Epithelial cell of esophagus (primary cell): ENCODE data around the gene ADAM10.
A peak's percentile ranks its signal among the peaks of the same experiment; 100 is the strongest.

Source experiments
- DNase-seq: peaks from one replicate; pipeline ENCODE4 v3.0.0; 2010; ENCODE audit warnings: low read depth
- H3K4me3 ChIP-seq: 2 replicates; pipeline ENCODE4 v1.5.1; 2011; ENCODE audit warnings: mild to moderate bottlenecking, low read length, control low read depth
- CTCF ChIP-seq: IDR thresholded peaks from 2 replicates; pipeline ENCODE4 v1.5.1; 2011; ENCODE audit warnings: low read depth, mild to moderate bottlenecking, low read length, control low read depth, inconsistent platforms; ENCODE audit not compliant: insufficient read depth; ENCODE audit errors: missing control alignments

ADAM10 gene

GRCh38 chr15:58738046-58738707 is 11.3 kb downstream of the ADAM10 start:
- DNase-seq = peak; percentile 60
- no peak overlapping the region for H3K4me3 ChIP-seq
- TF ChIP-seq CTCF = no peak

DNA sequence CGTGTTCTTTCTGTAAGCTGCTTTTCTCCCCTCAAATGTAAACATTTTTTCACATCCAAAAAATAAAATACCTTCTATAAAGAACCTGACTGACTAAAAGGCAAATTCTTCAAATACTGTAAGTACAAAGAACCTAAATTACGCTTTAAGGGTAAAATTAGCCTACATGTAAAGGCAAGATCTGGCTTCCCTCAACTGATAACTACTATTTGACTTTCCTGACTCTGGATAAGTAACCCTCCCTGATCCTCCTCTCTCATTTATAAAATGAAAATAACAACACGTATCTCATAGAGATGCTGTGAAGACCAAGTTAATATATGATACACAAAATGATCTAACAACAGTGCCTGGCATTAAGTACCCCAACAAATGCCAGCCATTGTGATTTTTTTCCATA is 12.2 kb downstream of the ADAM10 start:
- TF ChIP-seq CTCF = no peak
- no peak overlapping the region for H3K4me3 ChIP-seq
- no peak for DNase-seq

GRCh38 chr15:58736018-58736643 is 13.4 kb downstream of the ADAM10 start:
- no peak for TF ChIP-seq CTCF
- no peak for DNase-seq
- H3K4me3 ChIP-seq = no peak overlapping the region

GRCh38 chr15:58734859-58735258 is 14.6 kb downstream of the ADAM10 start:
- no peak overlapping the region for H3K4me3 ChIP-seq
- TF ChIP-seq CTCF = no peak
- peak; percentile 81 for DNase-seq

DNA sequence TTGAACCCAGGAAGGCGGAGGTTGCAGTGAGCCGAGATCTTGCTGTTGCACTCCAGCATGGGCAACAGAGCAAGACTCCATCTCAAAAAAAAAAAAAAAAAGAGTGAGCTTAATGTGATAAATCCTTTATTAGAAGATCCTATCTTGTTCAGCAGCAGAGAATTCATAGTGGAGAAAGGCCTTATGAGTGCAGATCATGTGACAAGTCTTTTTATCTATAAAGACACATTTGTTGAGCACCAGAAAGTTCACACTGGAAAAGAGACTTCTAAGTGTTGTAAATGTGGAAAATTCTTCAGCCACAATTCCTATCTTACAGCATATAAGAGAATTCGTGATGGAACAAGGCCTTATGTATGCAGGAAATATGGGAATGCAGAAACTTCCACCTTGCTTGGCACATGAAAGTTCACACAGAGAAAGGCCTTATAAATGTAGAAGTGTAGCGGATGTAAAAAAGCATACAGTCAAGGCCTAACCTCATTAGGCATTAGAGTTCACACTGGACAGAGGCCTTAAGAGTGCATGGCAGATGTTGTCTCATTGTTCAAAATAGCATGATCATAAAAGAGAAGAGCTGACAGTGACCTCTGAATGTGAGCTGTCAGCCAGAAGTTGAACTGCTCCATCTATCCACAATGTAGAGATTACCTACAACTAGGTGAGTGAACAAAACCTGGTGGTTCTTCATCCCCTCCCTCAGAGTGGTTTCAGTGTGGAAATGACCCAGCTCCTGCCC is 16.7 kb downstream of the ADAM10 start:
- H3K4me3 ChIP-seq = no peak overlapping the region
- TF ChIP-seq CTCF = no peak
- no peak for DNase-seq

GRCh38 chr15:58731756-58732535 is 17.6 kb downstream of the ADAM10 start:
- DNase-seq = peak; percentile 75
- H3K4me3 ChIP-seq = no peak overlapping the region
- no peak for TF ChIP-seq CTCF
